Testis (tissue), 2 donors: ENCODE measurements around the gene RUNDC3A.

ENCODE experiments used
- POLR2A ChIP-seq: fragments of 450-650 bp; IDR thresholded peaks from one replicate; pipeline ENCODE4 v1.6.1; 2017; ENCODE audit warnings: antibody characterized with exemption, mild to moderate bottlenecking, moderate library complexity
- TF ChIP-seq, protein P1 (sequence below), 3 experiments: fragments of 450-650 bp in 2 of 3; fragments of 200-600 bp in 1 of 3; sonication (generic) in 1 of 3; IDR thresholded peaks; one replicate each; pipeline ENCODE4 v1.5.1; 2016 to 2019; ENCODE audit warnings: antibody characterized with exemption in 3 of 3, mild to moderate bottlenecking in 2 of 3, moderate library complexity in 1 of 3

DNA sequence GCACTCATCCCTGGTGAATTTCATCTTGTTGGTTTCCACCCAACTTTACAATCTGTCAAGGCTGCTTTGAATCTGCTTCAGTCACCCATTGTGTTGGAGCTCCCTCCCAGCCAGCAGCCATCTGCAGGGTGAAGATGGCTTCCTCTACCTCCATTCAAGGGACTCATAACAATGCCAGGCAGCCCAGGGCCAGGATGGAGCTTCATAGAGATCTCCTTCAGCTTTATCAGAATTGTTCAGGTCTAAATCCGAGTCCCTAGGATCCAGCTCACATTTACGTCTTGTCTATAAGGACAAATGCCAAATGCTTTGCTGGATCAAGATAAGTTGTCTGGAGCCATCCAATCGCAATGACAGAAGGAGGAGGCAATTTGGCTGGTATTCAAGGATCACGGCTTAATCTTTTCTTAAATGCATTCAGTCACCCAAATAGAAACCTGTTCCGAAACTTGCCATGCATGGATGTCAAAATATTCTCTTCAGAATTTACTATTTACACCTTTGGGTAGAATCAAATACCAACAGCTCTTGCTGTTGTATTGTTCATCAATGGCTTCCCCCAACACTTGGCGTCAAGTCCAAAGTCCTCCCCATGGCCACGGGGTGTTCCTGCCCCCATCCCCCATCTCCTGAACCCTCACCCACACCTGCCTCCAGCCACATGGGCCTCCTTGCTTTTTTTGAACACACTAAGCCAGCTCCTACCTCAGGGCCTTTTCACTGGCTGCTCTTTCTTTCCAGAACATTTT lies 59.0 kb downstream of the RUNDC3A start:
- TF ChIP-seq POLR2A: no peak
- TF ChIP-seq, protein P1, sequence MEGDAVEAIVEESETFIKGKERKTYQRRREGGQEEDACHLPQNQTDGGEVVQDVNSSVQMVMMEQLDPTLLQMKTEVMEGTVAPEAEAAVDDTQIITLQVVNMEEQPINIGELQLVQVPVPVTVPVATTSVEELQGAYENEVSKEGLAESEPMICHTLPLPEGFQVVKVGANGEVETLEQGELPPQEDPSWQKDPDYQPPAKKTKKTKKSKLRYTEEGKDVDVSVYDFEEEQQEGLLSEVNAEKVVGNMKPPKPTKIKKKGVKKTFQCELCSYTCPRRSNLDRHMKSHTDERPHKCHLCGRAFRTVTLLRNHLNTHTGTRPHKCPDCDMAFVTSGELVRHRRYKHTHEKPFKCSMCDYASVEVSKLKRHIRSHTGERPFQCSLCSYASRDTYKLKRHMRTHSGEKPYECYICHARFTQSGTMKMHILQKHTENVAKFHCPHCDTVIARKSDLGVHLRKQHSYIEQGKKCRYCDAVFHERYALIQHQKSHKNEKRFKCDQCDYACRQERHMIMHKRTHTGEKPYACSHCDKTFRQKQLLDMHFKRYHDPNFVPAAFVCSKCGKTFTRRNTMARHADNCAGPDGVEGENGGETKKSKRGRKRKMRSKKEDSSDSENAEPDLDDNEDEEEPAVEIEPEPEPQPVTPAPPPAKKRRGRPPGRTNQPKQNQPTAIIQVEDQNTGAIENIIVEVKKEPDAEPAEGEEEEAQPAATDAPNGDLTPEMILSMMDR (IDR thresholded peaks at IDR 0.05): no peak
